ENCODE results near the gene WDR91.
"Not testable (repeated sequence)": the region's sequence is repeated elsewhere in the genome, so short reads cannot be mapped to it uniquely, and the experiment has no call there.

The WDR91 gene

GRCh38 chr7:135175931-135176330, 35.4 kb downstream of the WDR91 start:
- no peak for DNase-seq

DNA sequence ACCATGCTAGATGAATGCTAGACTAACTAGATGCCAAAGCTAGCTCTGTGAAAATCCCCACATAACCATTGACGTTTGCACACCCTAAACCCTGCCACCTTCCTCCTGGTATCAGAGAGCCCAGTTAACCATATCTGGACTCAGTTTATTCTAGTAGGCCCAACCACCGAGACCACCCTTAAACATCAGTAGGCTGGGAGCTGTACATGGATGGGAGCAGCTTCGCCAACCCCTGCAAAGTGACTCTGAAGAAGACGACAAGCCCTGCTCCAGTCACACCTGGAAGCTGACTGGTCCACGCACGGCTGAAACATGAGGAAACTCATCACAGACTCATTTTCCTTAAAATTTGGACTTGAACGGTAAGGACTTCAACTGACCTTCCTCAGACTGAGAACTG, 36.4 kb downstream of the WDR91 start:
- no peak for DNase-seq

GRCh38 chr7:135173916-135174315, 37.4 kb downstream of the WDR91 start:
- not testable (repeated sequence) for DNase-seq

DNA sequence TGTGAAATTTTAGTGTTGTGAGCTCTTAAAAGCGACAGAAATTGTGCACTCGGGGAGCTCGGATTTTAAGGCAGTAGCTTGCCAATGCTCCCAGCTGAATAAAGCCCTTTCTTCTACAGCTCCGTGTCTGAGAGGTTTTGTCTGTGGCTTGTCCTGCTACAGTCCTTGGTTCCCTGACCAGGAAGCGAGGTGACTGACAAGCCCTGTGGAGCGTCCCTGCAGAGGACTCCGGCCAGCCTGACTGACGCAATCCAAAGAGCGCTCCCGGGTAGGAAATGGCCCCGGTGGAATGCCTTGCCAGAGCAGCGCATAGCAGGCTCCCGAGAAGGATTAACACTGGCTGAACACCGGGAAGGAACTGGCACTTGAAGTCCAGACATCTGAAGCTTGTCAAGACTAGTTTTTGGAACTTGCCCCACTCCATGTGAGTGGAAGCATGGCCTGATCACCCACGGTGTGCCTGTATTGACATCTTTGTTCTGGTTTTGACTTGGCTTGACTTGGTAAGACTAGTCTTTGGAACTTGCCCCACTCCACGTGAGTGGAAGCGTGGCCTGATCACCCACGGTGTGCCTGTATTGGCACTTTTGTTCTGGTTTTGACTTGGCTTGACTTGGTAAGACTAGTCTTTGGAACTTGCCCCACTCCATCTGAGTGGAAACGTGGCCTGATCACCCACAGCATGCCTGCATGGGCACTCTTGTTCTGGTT, 39.6 kb downstream of the WDR91 start:
- DNase-seq: not testable (repeated sequence)

- DNase-seq: not testable (repeated sequence)
These were observed 40.3 kb downstream of the WDR91 start for GRCh38 chr7:135170998-135171481.

GRCh38 chr7:135170274-135170997, 40.9 kb downstream of the WDR91 start, which contains the start of gene CYREN:
Gene CYREN, minus strand, starts transcription at chr7:135170707. Its CDS starts 1,785 bp downstream, at chr7:135168922.
- DNase-seq: peak; percentile 30

DNA sequence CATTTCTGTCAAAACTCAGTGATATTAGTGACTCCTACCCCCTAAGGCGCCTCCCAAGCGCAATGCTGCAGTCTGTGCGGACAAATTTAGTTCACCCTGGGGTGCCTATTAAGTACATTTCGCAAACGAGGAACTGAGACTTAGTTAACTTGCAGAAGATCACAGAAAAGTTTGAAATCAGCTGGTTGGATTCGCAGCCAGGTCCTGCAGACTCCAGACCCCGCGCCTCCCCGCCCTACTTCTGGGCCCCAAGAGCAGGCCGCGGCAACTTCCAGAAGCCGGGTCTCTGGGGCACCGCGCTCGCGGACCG, 41.4 kb downstream of the WDR91 start:
- no peak for DNase-seq

DNA sequence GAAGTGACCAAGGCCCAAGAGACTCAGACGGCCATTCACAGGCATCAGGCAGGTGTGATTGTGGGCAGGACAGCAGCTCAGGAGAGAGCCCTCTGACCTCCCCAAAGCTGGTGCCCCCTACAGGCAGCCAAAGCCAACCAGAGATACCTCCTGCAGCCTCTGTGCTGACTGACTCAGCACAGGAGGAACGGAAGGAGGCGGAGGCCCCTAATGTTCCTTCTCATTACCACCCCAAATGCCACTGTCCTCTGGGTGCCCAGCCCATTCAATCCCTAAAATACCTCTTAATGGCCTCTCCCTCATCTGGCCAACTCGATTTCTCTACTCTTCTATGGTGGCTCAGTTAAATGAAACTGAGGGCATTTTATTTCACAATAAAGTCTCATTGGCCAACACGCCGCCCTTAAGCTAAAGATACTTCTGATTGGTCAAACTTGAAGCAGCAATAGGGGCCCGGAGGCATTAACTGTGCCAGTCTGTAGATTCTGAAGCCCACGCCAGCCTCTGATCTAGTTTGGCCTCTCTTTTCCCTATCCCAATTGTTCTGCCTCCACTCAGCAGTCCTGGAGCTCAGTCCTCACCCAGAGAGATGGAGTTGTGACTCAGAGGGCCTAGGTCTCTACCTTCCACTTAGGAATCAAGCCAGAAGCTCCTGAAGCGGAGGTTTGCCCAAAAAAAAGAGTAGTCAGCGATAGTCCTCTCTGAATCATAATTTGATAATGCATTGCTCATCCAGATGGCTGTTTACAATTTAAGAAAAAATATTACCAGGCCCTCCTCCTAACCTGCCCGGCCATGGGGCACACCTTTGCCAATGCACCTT, 42.0 kb downstream of the WDR91 start:
- DNase-seq: no peak

DNA sequence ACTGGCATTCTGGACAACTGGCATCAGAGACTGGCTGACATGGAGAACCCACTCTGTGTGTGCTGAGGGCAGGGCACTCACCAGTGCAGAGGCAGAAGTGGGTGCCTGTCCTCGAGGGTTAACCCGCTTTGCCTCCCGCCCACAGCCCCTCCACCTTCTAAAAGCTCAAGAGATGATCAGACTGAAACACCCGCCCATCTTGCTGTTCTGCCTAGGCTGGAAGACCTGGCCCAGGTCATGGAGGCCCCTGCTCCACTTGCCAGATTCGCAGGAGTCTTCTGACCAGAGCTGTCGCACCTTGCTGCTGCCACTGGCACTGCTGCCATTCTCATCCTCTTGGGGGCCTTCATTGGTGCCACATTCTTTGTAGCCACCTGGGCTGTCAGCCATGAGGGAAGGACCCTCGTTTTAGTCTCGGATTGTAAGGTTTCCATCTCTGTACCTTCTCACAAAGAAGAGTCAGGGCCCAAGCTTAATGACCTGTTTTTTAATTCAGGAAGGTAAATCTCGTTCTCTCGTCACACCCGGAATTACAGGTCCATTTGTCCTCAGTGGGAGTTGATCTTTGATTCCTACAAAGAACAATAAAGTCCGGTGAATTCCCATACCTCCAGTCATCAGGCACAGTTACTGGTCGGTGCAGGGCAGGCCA, 42.7 kb downstream of the WDR91 start:
- no peak for DNase-seq

- DNase-seq: no peak
These were observed 43.3 kb downstream of the WDR91 start for GRCh38 chr7:135168001-135168400.

GRCh38 chr7:135167365-135167917, 43.9 kb downstream of the WDR91 start:
- no peak for DNase-seq

DNA sequence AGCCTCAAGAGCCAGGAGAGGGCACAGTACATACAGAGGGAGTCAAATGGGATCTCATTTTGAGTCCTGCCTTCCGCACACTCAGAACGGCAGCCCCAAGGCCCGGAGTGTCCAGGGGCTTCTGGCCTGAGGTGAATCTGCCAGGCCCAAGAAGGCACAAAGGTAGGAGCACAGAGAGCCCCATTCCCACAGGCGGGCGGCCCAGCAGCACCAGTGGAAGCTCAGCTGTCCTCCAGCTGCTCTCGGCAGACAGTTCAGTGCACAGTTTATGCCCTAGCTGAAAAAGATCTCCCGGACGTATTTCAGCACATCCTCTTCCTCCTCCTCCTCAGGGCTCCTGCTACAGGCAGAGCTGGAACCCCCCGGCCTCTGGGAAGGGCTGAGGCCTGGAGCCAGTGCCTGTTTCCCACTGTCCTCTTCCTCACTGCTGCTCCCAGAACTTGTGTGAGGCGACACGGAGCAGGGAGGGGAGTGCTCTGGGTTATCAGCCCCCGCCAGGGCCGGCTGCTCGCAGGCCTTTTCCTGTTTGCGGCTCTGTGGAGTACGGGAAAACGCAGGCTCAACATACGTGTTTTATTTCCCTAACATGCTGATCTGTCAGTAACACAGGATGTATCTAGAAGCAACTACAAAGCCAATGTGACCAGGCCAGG, 44.9 kb downstream of the WDR91 start:
- no peak for DNase-seq

- DNase-seq: no peak
These were observed 45.5 kb downstream of the WDR91 start for GRCh38 chr7:135165862-135166261.

DNA sequence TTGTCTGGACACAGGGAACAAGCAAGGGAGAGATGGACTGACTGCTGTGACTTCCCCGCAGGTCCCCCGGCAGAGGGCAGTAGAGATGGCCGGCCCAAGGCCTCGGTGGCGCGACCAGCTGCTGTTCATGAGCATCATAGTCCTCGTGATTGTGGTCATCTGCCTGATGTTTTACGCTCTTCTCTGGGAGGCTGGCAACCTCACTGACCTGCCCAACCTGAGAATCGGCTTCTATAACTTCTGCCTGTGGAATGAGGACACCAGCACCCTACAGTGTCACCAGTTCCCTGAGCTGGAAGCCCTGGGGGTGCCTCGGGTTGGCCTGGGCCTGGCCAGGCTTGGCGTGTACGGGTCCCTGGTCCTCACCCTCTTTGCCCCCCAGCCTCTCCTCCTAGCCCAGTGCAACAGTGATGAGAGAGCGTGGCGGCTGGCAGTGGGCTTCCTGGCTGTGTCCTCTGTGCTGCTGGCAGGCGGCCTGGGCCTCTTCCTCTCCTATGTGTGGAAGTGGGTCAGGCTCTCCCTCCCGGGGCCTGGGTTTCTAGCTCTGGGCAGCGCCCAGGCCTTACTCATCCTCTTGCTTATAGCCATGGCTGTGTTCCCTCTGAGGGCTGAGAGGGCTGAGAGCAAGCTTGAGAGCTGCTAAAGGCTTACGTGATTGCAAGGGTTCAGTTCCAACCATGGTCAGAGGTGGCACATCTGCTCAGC, 46.8 kb downstream of the WDR91 start:
- DNase-seq: no peak

DNA sequence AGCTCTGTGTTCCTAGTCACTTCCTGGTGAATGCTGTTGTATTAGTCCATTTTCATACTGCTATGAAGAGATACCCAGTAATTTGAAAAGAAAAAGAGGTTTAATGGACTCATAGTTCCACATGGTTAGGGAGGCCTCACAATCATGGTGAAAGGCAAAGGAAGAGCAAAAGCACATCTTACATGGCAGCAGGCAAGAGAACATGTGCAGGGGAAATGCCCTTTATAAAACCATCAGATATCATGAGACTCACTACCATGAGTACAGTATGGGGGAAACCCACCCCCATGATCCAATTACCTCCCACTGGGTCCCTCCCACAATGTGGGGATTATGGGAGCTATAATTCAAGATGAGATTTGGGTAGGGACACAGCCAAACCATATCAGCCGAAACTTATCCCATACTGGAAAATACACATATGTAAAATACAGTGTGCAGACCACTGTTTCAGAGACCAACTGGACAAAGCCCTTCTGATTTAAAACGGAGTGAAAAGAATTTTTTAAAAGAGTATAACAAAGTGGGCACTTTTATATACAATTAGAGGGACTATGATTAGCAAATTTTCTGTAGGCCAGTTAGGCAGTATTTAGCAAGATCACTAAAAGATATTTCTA, 48.8 kb downstream of the WDR91 start:
- DNase-seq: no peak

DNA sequence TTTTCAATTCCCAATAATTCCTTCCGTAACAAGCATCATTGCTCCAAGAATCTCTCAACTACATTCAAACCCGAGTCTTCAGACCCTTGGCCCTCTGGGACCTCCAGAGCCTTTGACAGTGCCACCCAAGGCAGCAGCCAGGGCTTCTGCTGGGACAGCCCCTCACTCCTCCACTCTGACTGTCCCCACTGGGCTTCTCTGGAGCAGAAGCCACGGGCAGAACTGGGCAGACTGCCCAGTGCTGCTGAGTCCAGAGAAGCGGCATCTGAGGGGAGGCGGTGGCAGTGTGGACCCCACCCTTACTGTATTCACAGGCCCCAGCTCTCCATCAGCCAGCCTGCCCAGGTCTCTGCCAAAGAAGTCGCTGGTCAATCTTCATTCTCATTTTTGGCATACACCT, 49.7 kb downstream of the WDR91 start:
- no peak for DNase-seq

DNA sequence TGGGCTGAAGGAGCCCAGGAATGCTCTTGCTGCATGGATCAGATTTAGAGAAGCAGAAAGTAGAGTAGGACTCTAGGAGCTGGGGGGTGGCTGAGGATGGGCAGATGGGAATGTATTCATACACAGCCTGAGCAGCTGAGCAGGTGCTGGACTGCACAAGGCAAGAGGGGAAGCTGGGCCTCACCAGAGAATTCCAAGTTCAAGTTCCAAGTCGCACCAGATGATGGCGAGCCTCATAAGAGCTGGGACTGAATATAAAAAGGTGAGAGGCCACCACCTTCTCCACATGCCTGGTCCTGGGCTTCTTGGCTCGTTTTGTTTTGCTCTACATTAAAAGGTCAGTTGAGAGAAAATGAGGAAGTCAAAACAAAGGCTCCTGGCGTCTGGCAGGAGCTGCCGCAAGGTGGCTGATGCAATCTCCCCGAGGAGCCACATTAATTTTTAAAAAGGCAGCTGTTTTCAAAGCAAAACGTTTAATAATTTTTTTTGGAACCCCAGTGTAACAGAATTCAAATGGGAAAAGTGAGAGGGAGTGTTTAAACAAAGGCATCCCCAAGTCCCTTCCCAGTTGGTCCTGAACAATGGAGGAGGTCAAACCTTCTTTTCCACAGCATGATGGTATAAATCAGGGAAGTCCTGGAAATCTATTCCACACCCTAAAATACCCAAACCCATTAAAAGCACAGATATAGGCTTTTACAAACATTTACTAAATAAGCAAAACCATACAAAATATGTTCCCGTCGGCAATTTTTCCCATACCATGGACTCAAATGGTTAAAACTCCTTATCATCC, 50.3 kb downstream of the WDR91 start:
- no peak for DNase-seq

DNA sequence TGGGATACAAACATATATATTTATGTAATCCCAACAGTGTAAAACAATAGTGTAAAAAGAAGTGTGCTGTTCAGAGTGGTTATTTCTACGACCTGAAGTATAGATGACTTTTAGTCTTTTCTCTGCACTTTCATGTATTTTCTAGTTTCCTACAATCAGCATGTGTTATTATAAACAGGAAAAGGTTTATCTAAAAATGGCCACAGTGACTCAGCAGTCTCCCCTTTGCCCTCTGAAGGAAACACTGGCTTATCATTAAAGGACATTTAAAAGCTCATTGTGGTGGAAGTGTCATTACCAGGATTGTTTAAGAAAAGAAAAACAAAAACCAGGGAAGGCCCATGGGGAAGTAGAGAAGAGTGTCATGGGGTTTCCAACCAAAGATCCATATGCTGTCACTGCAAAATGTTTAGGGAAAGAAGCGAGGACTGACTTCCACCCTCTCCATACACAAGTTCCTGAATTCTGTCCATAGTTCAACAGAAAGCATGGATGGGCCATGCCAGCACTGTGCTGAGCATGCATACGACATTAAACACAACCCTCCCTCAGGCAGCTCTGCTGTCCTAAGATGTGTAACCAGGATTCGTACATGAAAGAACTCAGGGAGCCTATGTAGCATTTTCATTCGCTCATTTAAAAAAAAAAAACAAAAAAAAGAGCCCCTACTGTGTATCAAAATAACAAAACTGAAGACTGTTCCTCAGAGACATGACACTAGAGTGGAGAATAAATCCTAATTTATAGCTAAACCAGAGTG, 51.0 kb downstream of the WDR91 start:
- no peak for DNase-seq

- DNase-seq: no peak
These were observed 51.8 kb downstream of the WDR91 start for GRCh38 chr7:135159359-135160085.

Measured in NCI-H1436 treated with DMSO at 0.1 percent for 48 hours (cell line).